Lung (tissue), 12 donors: ENCODE data around the gene UBR2. TPM values are rescaled to one million over a fixed set of nuclear protein-coding genes. Genes with fewer than 3 reads are reported as not detected.
"Not testable (repeated sequence)": the region's sequence is repeated elsewhere in the genome, so short reads cannot be mapped to it uniquely, and the experiment has no call there.

ENCODE experiments used
- ATAC-seq: fragments of 200-7000 bp; cut with Tn5 transposase; one replicate; pipeline ENCODE4 v1.9.1; 2020; ENCODE audit warnings: moderate number of reproducible peaks; ENCODE audit not compliant: insufficient read depth, low FRiP score
- DNase-seq, 3 donors: peaks; one replicate each; pipeline ENCODE4 v3.0.0-alpha.2; 2013 to 2017
- H3K27ac ChIP-seq, 2 donors: one replicate each; pipeline ENCODE4 v1.5.1; 2013; ENCODE audit warnings: mild to moderate bottlenecking in 2 of 2, moderate library complexity in 2 of 2, control low read depth in 1 of 2, inconsistent platforms in 1 of 2, low read depth in 1 of 2, low read length in 1 of 2
- H3K27me3 ChIP-seq, 3 donors: one replicate each; pipeline ENCODE4 v1.5.1; 2013; ENCODE audit warnings: low read length in 2 of 3; ENCODE audit not compliant: control insufficient read depth in 3 of 3, insufficient read depth in 3 of 3
- H3K36me3 ChIP-seq, 4 donors: one replicate each; pipeline ENCODE4 v1.5.1; 2013; ENCODE audit warnings: low read length in 4 of 4, mild to moderate bottlenecking in 1 of 4, moderate library complexity in 1 of 4; ENCODE audit not compliant: control insufficient read depth in 4 of 4, insufficient read depth in 4 of 4
- H3K4me1 ChIP-seq, 5 donors: one replicate each; pipeline ENCODE4 v1.5.1; 2013; ENCODE audit warnings: low read length in 5 of 5, mild to moderate bottlenecking in 2 of 5, moderate library complexity in 1 of 5; ENCODE audit not compliant: control insufficient read depth in 5 of 5, insufficient read depth in 5 of 5
- H3K4me3 ChIP-seq: one replicate; pipeline ENCODE4 v1.5.1; 2013; ENCODE audit warnings: mild to moderate bottlenecking, control low read depth, moderate library complexity
- H3K9ac ChIP-seq, 2 donors: one replicate each; pipeline ENCODE4 v1.5.1; 2013; ENCODE audit warnings: low read length in 2 of 2, control low read depth in 1 of 2; ENCODE audit not compliant: insufficient read depth in 1 of 2
- H3K9me3 ChIP-seq, 4 donors: one replicate each; pipeline ENCODE4 v1.5.1; 2013; ENCODE audit warnings: low read length in 3 of 4, mild to moderate bottlenecking in 1 of 4, moderate library complexity in 1 of 4; ENCODE audit not compliant: control insufficient read depth in 4 of 4, insufficient read depth in 3 of 4
- CTCF ChIP-seq: IDR thresholded peaks from 2 replicates; pipeline ENCODE4 v1.5.1; 2012; ENCODE audit warnings: mild to moderate bottlenecking; ENCODE audit errors: control extremely low read depth, extremely low read depth
- WGBS, 2 donors: extraction: QIAGEN DNeasy Blood & Tissue Kit; methylation state at CpG; one replicate each; pipeline ENCODE4 v1.1.7; 2013; 5-methylcytosine and 5-hydroxymethylcytosine counted together
- polyA plus RNA-seq, 2 donors: library from polyadenylated mRNA; stranded (reverse); fragments of 200-250 nt; gene quantifications; one replicate each; pipeline ENCODE4 v1.2.1, GENCODE V29; 2013
- total RNA-seq, 2 donors: library from RNA; depleted of rRNA in 1 of 2; stranded (reverse); fragments of >200 nt in 1 of 2; gene quantifications; one replicate each; pipeline ENCODE4 v1.2.1, GENCODE V29; 2014 to 2021
- donor health status: control.
- donor health status: control.
- donor health status: Bipolar disorder and iron deficiency.
- donor health status: healthy.
- donor health status: DM: yes; HTN: yes; CAD: no.

UBR2 gene
- total and polyA plus RNA-seq, 4 donors = 8.4 to 45.4 (median 19.0) TPM

GRCh38 chr6:42599558-42599957 is 35.7 kb downstream of the UBR2 start:
- Histone ChIP-seq H3K27me3 (no peaks in the 10 kb centered on the region), H3K9me3 (no peaks in the 10 kb centered on the region), H3K4me3 (no peak overlapping the region), H3K9ac (no peak overlapping the region), H3K36me3 (peaks cover 0 to 11% (median 0%) of the 10 kb centered on the region in 4 donors), H3K27ac (no peak overlapping the region), H3K4me1 (no peaks in the 10 kb centered on the region)
- 86 to 94% methylated on average over 3 of the region's 3 CpGs for WGBS, 2 donors
- ATAC-seq (no peak), DNase-seq (no peak)
- TF ChIP-seq CTCF = no peak

- no peaks in the 10 kb centered on the region for H3K4me1 ChIP-seq
- no peaks in the 10 kb centered on the region for H3K27me3 ChIP-seq
- no peak overlapping the region for H3K27ac ChIP-seq
- DNase-seq (no peak), ATAC-seq (no peak)
- H3K36me3 ChIP-seq = peaks cover 4 to 20% (median 7%) of the 10 kb centered on the region in 4 donors
- H3K9ac ChIP-seq = no peak overlapping the region
- H3K9me3 ChIP-seq = no peaks in the 10 kb centered on the region
- no peak overlapping the region for H3K4me3 ChIP-seq
- no peak for TF ChIP-seq CTCF
Observed at GRCh38 chr6:42604150-42604549, 40.3 kb downstream of the UBR2 start.

GRCh38 chr6:42604699-42605098 is 40.9 kb downstream of the UBR2 start:
- not testable (repeated sequence) for H3K9me3 ChIP-seq, ATAC-seq
- WGBS, 2 donors = 97 to 100% methylated on average over 2 of the region's 2 CpGs

GRCh38 chr6:42610416-42610815 is 46.6 kb downstream of the UBR2 start:
- Histone ChIP-seq H3K27ac (no peak overlapping the region), H3K4me3 (no peak overlapping the region), H3K36me3 (peaks cover 6 to 14% (median 11%) of the 10 kb centered on the region in 4 donors), H3K9ac (no peak overlapping the region), H3K9me3 (no peaks in the 10 kb centered on the region), H3K27me3 (no peaks in the 10 kb centered on the region), H3K4me1 (no peaks in the 10 kb centered on the region)
- TF ChIP-seq CTCF = no peak
- DNase-seq = no peak
- no peak for ATAC-seq
- WGBS, 2 donors = 84 to 92% methylated on average over 3 of the region's 3 CpGs

More at GRCh38 chr6:42604699-42605098, 40.9 kb downstream of the UBR2 start:
- not testable (repeated sequence) for H3K9ac ChIP-seq, H3K27me3 ChIP-seq, H3K4me3 ChIP-seq, DNase-seq, H3K4me1 ChIP-seq, H3K27ac ChIP-seq
- H3K36me3 ChIP-seq = peaks cover 4 to 20% (median 7%) of the 10 kb centered on the region in 4 donors
